K562 (cell line): ENCODE measurements around the gene CHCHD6. TPM values are rescaled to one million over a fixed set of nuclear protein-coding genes. Genes with fewer than 3 reads are reported as not detected.

Source experiments
- BDP1 ChIP-seq: IDR thresholded peaks from 3 replicates; pipeline ENCODE4 v1.6.1; 2011; ENCODE audit not compliant: insufficient read length, insufficient read depth
- ELK1 ChIP-seq: sonication (generic); formaldehyde crosslinking; IDR thresholded peaks from 2 replicates; pipeline ENCODE4 v1.8.1; 2022; ENCODE audit warnings: missing genetic modification reagents
- FOXK1 ChIP-seq: sonication (generic); formaldehyde crosslinking; IDR thresholded peaks from 2 replicates; pipeline ENCODE4 v1.8.0; 2022; ENCODE audit warnings: missing genetic modification reagents, mild to moderate bottlenecking, borderline replicate concordance
- GABPB2 ChIP-seq: fragments of 250-450 bp; sonication (Bioruptor Pico); conservative IDR thresholded peaks from 2 replicates; pipeline ENCODE4 v1.5.1; 2021; ENCODE audit warnings: mild to moderate bottlenecking
- PHF21A ChIP-seq: fragments of 450-650 bp; IDR thresholded peaks from 2 replicates; pipeline ENCODE4 v1.6.1; 2017; ENCODE audit warnings: low read depth, borderline replicate concordance
- RBM14 ChIP-seq: fragments of 200-400 bp; formaldehyde crosslinking; IDR thresholded peaks from 2 replicates; pipeline ENCODE4 v1.6.1; 2018; ENCODE audit warnings: low read depth, mild to moderate bottlenecking, low read length, moderate library complexity, borderline replicate concordance; ENCODE audit not compliant: insufficient read depth
- RERE ChIP-seq: sonication (generic); formaldehyde crosslinking; IDR thresholded peaks from 2 replicates; pipeline ENCODE4 v1.8.0; 2023; ENCODE audit warnings: missing genetic modification reagents, mild to moderate bottlenecking, borderline replicate concordance
- ZBTB12 ChIP-seq: fragments of 250-450 bp; sonication (Bioruptor Pico); IDR thresholded peaks from 2 replicates; pipeline ENCODE4 v1.4.0; 2020
- ZNF407 ChIP-seq: fragments of 450-650 bp; IDR thresholded peaks from 2 replicates; pipeline ENCODE4 v1.6.1; 2016; ENCODE audit warnings: low read depth
- ZNF764 ChIP-seq: fragments of 250-450 bp; sonication (Bioruptor Pico); IDR thresholded peaks from 2 replicates; pipeline ENCODE4 v1.4.0; 2020; ENCODE audit warnings: low read depth, mild to moderate bottlenecking, moderate library complexity
- polyA plus RNA-seq, 8 experiments: library from polyadenylated mRNA; depleted of rRNA in 4 of 8; stranded (reverse) in 5 of 8; unstranded in 3 of 8; fragments of >200 nt; fragmentation: Nextera tagmentation in 2 of 8; fragmentation: Illumina TruSeq in 1 of 8; extraction: Ambion mirVana in 2 of 8; extraction: Trizol in 1 of 8; gene quantifications; 2 replicates each; pipeline versions ENCODE4 v1.2.1 to v1.2.3, GENCODE V29; 2011 to 2014; ENCODE audit warnings: inconsistent platforms in 1 of 8, missing spikeins in 1 of 8
- total RNA-seq, 7 experiments: library from RNA; depleted of rRNA in 6 of 7; stranded (reverse); fragments of >200 nt in 6 of 7; fragmentation: Illumina TruSeq in 2 of 7; extraction: Trizol in 2 of 7; gene quantifications; 2 replicates each; pipeline versions ENCODE4 v1.2.1 to v1.2.3, GENCODE V29; 2011 to 2021; ENCODE audit warnings: low replicate concordance in 1 of 7

The CHCHD6 gene
- total and polyA plus RNA-seq, 9 of the 15 experiments (the other 6 are each of a cell fraction or from before 2014, with no cell fraction given), result 4.6 to 18.6 (median 10.9) TPM

DNA sequence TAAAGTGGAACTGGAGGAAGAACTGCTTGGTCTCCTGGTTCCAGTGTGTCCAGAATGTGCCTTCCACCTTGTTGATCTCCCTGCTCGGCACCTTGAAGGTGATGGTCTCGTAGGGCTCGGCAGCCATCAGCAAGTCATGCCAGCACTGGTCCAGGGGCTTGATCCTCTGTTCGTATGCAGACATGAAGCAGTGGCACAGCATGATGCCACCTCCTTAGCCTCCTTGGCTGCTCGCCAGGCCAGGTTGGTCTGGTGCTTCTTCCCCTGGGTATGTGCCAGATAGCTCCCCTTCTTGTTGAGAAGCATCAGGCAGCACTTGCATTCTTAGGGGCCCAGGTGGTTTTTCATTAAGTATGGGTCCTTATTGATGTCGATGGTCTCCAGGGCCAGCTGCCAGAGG is 31.3 kb upstream of the CHCHD6 start (continued):
- TF ChIP-seq ZNF407, result no peak
- TF ChIP-seq ELK1 (CRISPR knock-in tag), result no peak
- no peak for TF ChIP-seq RERE
- TF ChIP-seq BDP1, result no peak
- no peak for TF ChIP-seq RBM14
- TF ChIP-seq ZNF764 (CRISPR knock-in tag), result no peak
- TF ChIP-seq GABPB2 (CRISPR knock-in tag), result no peak
- TF ChIP-seq ZBTB12, result no peak
- TF ChIP-seq FOXK1 (CRISPR knock-in tag), result no peak
- no peak for TF ChIP-seq PHF21A
